ENCODE data around the gene SPSB1.

DNA sequence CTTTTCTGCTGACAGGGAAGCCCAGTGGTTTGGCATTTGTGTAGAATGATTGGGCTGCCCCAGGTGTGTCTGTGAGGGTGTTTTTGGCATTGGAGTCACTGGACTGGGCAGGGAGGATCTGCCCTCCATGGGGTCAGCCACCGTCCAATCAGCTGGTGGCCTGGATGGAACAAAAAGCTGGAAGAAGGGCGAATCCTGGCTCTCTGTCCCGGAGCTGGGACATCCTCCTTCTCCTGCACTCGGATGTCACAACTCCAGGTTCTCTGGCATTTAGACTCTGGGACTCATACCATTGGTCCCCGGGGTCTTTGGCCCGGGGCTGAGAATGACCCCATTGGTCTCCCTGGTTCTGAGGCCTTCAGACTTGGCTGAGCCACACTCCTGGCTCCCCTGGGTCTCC is 11.2 kb downstream of the SPSB1 start:
- TF ChIP-seq, protein P1, sequence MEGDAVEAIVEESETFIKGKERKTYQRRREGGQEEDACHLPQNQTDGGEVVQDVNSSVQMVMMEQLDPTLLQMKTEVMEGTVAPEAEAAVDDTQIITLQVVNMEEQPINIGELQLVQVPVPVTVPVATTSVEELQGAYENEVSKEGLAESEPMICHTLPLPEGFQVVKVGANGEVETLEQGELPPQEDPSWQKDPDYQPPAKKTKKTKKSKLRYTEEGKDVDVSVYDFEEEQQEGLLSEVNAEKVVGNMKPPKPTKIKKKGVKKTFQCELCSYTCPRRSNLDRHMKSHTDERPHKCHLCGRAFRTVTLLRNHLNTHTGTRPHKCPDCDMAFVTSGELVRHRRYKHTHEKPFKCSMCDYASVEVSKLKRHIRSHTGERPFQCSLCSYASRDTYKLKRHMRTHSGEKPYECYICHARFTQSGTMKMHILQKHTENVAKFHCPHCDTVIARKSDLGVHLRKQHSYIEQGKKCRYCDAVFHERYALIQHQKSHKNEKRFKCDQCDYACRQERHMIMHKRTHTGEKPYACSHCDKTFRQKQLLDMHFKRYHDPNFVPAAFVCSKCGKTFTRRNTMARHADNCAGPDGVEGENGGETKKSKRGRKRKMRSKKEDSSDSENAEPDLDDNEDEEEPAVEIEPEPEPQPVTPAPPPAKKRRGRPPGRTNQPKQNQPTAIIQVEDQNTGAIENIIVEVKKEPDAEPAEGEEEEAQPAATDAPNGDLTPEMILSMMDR (conservative IDR thresholded peaks at IDR 0.05; ENCODE audit: low read depth in 2 of 2): no peak
- TF ChIP-seq POLR2AphosphoS5 (IDR thresholded peaks at IDR 0.05; ENCODE audit: low read depth) (no peak), EZH2 (IDR thresholded peaks at IDR 0.05; ENCODE audit: low read depth, unreplicated experiment) (no peak), JUNB (IDR thresholded peaks at IDR 0.05; ENCODE audit: unreplicated experiment) (no peak), EZH2phosphoT487 (IDR thresholded peaks at IDR 0.05; ENCODE audit: unreplicated experiment) (no peak), ZNF462 (CRISPR knock-in tag; IDR thresholded peaks at IDR 0.05) (no peak), ZNF114 (CRISPR knock-in tag; IDR thresholded peaks at IDR 0.05) (no peak), ZNF331 (CRISPR knock-in tag; IDR thresholded peaks at IDR 0.05; ENCODE audit: low read depth) (no peak)
- TF ChIP-seq, protein P2, sequence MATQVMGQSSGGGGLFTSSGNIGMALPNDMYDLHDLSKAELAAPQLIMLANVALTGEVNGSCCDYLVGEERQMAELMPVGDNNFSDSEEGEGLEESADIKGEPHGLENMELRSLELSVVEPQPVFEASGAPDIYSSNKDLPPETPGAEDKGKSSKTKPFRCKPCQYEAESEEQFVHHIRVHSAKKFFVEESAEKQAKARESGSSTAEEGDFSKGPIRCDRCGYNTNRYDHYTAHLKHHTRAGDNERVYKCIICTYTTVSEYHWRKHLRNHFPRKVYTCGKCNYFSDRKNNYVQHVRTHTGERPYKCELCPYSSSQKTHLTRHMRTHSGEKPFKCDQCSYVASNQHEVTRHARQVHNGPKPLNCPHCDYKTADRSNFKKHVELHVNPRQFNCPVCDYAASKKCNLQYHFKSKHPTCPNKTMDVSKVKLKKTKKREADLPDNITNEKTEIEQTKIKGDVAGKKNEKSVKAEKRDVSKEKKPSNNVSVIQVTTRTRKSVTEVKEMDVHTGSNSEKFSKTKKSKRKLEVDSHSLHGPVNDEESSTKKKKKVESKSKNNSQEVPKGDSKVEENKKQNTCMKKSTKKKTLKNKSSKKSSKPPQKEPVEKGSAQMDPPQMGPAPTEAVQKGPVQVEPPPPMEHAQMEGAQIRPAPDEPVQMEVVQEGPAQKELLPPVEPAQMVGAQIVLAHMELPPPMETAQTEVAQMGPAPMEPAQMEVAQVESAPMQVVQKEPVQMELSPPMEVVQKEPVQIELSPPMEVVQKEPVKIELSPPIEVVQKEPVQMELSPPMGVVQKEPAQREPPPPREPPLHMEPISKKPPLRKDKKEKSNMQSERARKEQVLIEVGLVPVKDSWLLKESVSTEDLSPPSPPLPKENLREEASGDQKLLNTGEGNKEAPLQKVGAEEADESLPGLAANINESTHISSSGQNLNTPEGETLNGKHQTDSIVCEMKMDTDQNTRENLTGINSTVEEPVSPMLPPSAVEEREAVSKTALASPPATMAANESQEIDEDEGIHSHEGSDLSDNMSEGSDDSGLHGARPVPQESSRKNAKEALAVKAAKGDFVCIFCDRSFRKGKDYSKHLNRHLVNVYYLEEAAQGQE (IDR thresholded peaks at IDR 0.05; ENCODE audit: unreplicated experiment): no peak

Measured in GM23338 (cell line).